H1 (cell line): ENCODE measurements around the gene OSTF1.

ENCODE experiments used
- ATF2 ChIP-seq: IDR thresholded peaks from 2 replicates; pipeline ENCODE4 v1.6.1; 2012; ENCODE audit warnings: low read length, inconsistent platforms
- ATF3 ChIP-seq: IDR thresholded peaks from 2 replicates; pipeline ENCODE4 v1.6.1; 2011; ENCODE audit warnings: low read depth, mild to moderate bottlenecking, low read length; ENCODE audit not compliant: insufficient read depth
- CTCF ChIP-seq, 3 experiments: IDR thresholded peaks; 1 replicate in 2 of 3; 2 replicates in 1 of 3; pipeline versions ENCODE4 v1.5.1 to v1.6.1; 2011; ENCODE audit warnings: low read length in 3 of 3, mild to moderate bottlenecking in 3 of 3, inconsistent platforms in 2 of 3, low read depth in 1 of 3, moderate library complexity in 1 of 3; ENCODE audit not compliant: insufficient read depth in 1 of 3; ENCODE audit errors: control extremely low read depth in 1 of 3
- EZH2 ChIP-seq: fragments of 200-600 bp; sonication (generic); IDR thresholded peaks from 2 replicates; pipeline ENCODE4 v1.7.1; 2012; ENCODE audit warnings: low read depth, mild to moderate bottlenecking, moderate library complexity, low read length, inconsistent platforms; ENCODE audit not compliant: severe bottlenecking
- KDM1A ChIP-seq: fragments of 200-600, 300-600 bp; sonication (generic); IDR thresholded peaks from 2 replicates; pipeline ENCODE4 v1.7.1; 2016; ENCODE audit warnings: mild to moderate bottlenecking, low read length, borderline replicate concordance
- KDM5A ChIP-seq: fragments of 200-600 bp; IDR thresholded peaks from 2 replicates; pipeline ENCODE4 v1.7.1; 2012; ENCODE audit warnings: mild to moderate bottlenecking, low read length, inconsistent platforms, mixed read lengths
- NRF1 ChIP-seq: IDR thresholded peaks from 2 replicates; pipeline ENCODE4 v1.6.1; 2011; ENCODE audit warnings: mild to moderate bottlenecking, low read depth, low read length, improper control_type of control experiment
- POLR2AphosphoS5 ChIP-seq: IDR thresholded peaks from 2 replicates; pipeline ENCODE4 v1.6.1; 2011; ENCODE audit warnings: low read depth, low read length
- SIX5 ChIP-seq: IDR thresholded peaks from 2 replicates; pipeline ENCODE4 v1.6.1; 2011; ENCODE audit warnings: mild to moderate bottlenecking, low read depth, low read length
- SP1 ChIP-seq: IDR thresholded peaks from 2 replicates; pipeline ENCODE4 v1.6.1; 2011; ENCODE audit warnings: low read depth, low read length
- TEAD4 ChIP-seq: IDR thresholded peaks from 2 replicates; pipeline ENCODE4 v1.6.1; 2012; ENCODE audit warnings: low read depth, low read length, inconsistent platforms, mixed read lengths
- USF2 ChIP-seq: IDR thresholded peaks from 2 replicates; pipeline ENCODE4 v1.6.1; 2011; ENCODE audit warnings: low read length, improper control_type of control experiment

- no peak for TF ChIP-seq TEAD4
- TF ChIP-seq CTCF (IDR thresholded peaks at IDR 0.05; ENCODE audit: control extremely low read depth in 1 of 3, insufficient read depth in 1 of 3, low read depth in 1 of 3, low read length in 3 of 3), result no peak
- no peak for TF ChIP-seq POLR2AphosphoS5
- TF ChIP-seq EZH2, result no peak
- TF ChIP-seq KDM1A, result no peak
- TF ChIP-seq USF2, result no peak
- TF ChIP-seq SIX5, result no peak
- TF ChIP-seq NRF1, result no peak
- no peak for TF ChIP-seq SP1
- no peak for TF ChIP-seq ATF3
- no peak for TF ChIP-seq KDM5A
- TF ChIP-seq ATF2, result no peak
Observed at GRCh38 chr9:75069171-75069570, 19.1 kb upstream of the OSTF1 start.
